ENCODE data around the gene MICU1. TPM values are rescaled to one million over a fixed set of nuclear protein-coding genes. Genes with fewer than 3 reads are reported as not detected.

The MICU1 gene
- total and polyA plus RNA-seq, 2 of the 13 experiments (the other 11 are each of a cell fraction or from before 2014, with no cell fraction given) = 32.5 to 56.1 TPM

DNA sequence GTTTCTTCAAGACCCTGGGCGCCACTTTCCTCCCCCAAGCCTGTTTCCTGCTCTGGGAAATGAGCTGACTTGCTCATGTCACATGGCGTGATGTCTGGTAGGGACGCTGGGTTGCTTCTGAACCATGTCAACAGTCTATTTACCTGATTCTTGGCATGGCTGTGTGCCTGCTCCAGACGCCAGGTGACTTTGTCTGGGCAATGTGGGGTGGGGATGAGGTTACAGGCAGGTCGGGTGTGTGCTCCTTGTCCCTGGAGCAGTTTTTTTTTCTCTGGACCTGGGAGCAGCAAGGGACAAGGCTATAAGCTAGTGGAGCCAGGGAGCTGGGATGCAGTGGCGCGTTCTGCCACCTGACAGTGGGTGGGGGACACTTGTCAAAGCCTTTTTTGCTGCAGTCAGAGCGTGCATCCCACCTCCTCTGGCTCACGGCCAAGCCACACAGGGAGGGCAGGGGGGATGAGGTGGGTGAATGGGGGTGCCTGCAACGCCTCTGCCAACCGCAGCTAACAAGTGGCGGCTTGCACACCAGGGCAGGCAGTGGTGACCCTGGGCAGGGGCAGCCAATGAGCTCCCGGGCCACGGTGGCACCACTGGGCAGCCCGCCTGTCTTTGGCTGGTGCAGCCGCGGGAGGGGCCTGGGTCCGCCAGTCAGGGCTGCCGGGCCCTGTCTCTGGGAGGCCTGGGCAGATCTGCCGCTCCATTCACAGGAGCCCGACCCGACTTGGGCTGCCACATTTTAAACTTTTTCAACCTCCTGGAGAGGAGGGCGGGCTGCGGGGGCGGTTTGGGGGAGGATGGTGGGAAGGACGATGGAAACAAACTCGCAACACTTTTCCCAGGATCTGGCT, 294.1 kb downstream of the MICU1 start (continued):
- TF ChIP-seq BHLHE40 (IDR thresholded peaks at IDR 0.05; ENCODE audit: low read length) (no peak), FLYWCH1 (CRISPR knock-in tag; IDR thresholded peaks at IDR 0.05) (no peak), ELF3 (CRISPR knock-in tag; IDR thresholded peaks at IDR 0.05) (no peak), MTA3 (CRISPR knock-in tag; IDR thresholded peaks at IDR 0.05) (no peak), ZNF468 (CRISPR knock-in tag; IDR thresholded peaks at IDR 0.05) (no peak), ZNF775 (CRISPR knock-in tag; IDR thresholded peaks at IDR 0.05; ENCODE audit: borderline replicate concordance) (no peak), ZXDC (CRISPR knock-in tag; IDR thresholded peaks at IDR 0.05) (no peak), ETV5 (CRISPR knock-in tag; IDR thresholded peaks at IDR 0.05; ENCODE audit: borderline replicate concordance) (no peak; the same call in 1 of the 2 replicates), HDAC1 (CRISPR knock-in tag; IDR thresholded peaks at IDR 0.05) (peak; percentile 61; the same call in 1 of the 2 replicates), ZNF605 (CRISPR knock-in tag; IDR thresholded peaks at IDR 0.05) (no peak), SNAPC4 (CRISPR knock-in tag; IDR thresholded peaks at IDR 0.05) (no peak), ZNF782 (CRISPR knock-in tag; IDR thresholded peaks at IDR 0.05; ENCODE audit: borderline replicate concordance) (no peak), ZNF768 (CRISPR knock-in tag; IDR thresholded peaks at IDR 0.05) (no peak; the same call in 1 of the 2 replicates), TBP (CRISPR knock-in tag; IDR thresholded peaks at IDR 0.05) (no peak), ELF4 (CRISPR knock-in tag; IDR thresholded peaks at IDR 0.05; ENCODE audit: borderline replicate concordance) (no peak), ZNF75D (CRISPR knock-in tag; IDR thresholded peaks at IDR 0.05; ENCODE audit: borderline replicate concordance) (no peak)
- TF ChIP-seq, protein P1, sequence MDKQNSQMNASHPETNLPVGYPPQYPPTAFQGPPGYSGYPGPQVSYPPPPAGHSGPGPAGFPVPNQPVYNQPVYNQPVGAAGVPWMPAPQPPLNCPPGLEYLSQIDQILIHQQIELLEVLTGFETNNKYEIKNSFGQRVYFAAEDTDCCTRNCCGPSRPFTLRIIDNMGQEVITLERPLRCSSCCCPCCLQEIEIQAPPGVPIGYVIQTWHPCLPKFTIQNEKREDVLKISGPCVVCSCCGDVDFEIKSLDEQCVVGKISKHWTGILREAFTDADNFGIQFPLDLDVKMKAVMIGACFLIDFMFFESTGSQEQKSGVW (CRISPR knock-in tag; IDR thresholded peaks at IDR 0.05; ENCODE audit: borderline replicate concordance) = no peak
- TF ChIP-seq, protein P2, sequence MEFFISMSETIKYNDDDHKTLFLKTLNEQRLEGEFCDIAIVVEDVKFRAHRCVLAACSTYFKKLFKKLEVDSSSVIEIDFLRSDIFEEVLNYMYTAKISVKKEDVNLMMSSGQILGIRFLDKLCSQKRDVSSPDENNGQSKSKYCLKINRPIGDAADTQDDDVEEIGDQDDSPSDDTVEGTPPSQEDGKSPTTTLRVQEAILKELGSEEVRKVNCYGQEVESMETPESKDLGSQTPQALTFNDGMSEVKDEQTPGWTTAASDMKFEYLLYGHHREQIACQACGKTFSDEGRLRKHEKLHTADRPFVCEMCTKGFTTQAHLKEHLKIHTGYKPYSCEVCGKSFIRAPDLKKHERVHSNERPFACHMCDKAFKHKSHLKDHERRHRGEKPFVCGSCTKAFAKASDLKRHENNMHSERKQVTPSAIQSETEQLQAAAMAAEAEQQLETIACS (CRISPR knock-in tag; IDR thresholded peaks at IDR 0.05) = no peak
- TF ChIP-seq, protein P3, sequence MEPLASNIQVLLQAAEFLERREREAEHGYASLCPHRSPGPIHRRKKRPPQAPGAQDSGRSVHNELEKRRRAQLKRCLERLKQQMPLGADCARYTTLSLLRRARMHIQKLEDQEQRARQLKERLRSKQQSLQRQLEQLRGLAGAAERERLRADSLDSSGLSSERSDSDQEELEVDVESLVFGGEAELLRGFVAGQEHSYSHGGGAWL (CRISPR knock-in tag; IDR thresholded peaks at IDR 0.05) = no peak

Data from HepG2 (cell line).